RKO (cell line): ENCODE measurements around the gene KCMF1.

Experiments
- DNase-seq: peaks from one replicate; pipeline ENCODE4 v3.0.0-alpha.2; 2016; ENCODE audit warnings: low spot score

KCMF1 gene

DNA sequence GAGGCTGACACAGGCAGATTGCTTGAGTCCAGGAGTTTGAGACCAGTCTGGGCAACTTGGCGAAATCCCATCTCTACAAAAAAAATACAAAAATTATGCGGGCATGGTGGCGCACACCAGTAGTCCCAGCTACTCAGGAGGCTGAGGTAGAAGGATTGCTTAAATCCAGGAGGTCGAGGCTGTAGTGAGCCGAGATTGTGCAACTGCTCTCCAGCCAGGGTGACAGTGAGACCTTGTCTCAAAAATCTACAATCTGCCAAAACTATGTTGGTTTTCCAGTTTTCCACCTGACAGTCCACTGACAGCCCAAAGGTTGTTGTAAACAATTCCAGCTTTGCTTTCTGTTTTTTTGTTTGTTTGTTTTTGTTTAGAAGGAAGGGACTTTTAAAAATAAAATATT lies 51.3 kb downstream of the KCMF1 start:
- no peak for DNase-seq

DNA sequence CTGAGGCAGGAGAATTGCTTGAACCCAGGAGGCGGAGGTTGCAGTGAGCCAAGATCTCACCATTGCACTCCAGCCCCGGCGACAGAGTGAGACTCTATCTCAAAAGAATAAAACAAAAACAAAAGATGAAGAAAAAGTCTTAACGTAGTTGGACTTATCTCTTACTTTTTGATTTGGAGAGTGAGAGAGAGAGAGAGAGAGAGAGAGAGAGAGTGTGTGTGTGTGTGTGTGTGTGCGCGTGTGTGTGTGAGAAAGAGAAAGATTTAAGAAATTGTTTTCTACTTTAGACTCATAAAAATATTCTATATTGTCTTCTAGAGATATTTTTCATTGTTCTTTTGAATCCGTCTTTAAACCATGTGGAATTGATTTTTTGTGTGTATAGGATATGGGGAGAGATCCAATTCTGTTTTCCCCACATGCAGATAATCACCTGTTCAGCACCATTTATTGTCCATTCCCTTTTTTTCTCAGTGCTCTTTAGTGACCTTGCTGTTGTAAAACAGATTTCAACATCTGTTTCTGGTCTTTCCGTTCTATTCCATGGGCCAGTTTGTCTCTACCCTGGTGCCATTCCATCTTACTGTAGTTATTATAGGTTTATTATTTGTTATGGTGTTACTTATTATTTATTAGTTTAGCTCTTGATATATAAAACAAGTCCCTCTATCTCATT lies 53.5 kb downstream of the KCMF1 start:
- DNase-seq = no peak

DNA sequence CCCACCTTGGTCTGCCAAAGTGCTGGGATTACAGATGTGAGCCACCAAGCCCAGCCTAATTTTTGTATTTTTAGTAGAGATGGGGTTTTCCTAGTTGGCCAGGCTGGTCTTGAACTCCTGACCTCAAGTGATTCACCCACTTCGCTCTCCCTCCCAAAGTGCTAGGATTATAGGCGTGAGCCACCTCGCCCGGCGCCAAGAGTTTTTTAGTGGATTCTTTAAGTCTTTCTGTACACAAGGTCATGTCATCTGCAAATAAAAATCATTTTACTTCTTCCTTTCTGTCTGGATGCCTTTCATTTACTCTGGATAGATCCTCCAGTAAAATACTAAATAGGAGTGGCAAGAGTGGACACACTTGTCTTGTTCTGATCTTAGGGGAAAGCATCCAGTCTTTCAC lies 61.7 kb downstream of the KCMF1 start:
- no peak for DNase-seq

DNA sequence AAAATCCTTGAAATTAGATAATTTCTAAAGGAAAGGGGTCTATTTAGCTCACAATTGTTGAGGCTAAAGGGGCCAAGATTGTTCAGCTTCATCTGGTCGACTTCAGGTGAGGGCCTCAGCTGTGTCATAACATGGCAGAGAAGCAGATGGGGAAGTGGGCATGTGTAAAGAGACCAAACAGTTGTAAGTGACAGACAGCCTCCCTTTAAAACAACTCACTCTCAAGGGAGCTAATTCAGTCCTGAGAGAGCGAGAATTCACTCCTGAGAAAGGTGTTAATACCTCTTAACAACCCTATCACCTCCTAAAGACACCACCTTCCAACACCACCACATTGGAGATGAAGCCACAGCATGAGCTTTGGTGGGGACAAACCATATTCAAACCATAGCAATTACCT lies 62.4 kb downstream of the KCMF1 start:
- no peak for DNase-seq

DNA sequence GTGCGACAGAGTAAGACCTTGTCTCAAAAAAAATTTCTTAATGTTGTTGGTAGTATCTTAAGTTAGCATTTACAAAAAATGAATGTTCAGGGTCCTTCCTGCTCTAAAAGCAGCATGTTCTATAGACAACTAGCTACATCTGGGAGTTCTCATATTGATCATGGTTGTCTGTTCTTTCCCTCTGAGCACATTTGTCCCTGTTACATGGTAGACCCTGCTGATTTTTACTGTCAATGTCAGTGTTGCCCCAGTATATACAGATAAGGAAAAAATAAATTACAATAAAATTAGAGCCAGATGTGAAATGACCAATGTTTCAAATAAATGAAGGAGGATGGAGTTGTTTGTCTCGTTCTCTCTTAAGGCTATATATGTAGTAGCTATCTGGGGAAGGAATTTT lies 63.2 kb downstream of the KCMF1 start:
- DNase-seq = no peak

DNA sequence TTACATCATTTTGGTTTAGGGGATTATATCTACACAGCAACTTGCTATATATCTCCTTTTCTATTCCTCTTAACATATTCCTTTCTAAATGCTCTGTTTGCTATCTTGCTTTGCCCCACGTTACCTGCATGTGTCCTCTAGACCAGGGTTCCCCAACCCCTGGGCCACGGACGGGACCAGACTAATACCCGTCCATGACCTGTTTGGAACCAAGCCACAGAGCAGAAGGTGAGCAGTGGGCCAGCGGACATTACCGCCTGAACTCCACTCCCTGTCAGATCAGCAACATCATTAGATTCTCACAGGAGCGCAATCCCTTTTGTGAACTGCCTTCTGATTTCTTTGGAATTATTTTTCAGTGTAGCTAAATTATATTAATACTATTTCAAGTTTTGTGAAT lies 66.7 kb downstream of the KCMF1 start:
- DNase-seq = no peak

DNA sequence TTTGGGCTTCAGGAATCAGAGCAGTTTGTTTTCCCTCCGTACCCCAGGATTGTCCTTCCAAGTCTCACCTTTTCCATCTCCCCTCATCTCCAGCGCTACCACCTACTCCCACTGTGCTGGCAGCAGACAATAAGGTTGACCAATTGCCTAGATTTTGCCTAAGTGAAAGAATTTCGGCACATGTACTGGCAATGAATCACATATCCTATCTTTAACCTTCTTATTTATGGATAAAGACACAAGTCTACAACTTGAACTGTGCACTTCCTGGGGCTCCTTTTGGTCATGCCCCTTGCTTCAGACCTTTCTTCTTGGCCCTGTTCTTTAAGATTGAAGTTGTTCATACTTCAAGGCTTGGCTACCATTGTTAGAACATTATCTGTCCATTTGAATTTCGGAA lies 71.4 kb downstream of the KCMF1 start:
- DNase-seq = no peak

DNA sequence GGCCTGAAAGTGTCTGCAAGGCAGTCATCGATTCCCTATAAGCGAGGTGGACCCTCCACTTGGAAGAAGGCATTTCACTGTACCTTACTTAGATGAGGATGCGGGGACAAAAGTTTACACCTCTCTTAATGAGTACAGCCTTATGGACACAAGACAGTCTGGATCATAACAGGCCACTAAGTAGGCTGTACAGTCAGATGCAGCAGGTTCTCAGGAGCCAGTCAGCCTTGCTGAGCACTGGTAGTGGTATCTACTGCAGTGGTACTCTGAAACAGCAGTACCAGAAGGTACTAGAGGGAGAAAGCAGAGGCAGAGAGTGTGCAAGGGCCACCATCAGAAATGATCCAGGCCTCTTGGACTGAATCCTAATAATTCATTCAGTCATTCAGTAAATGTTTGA lies 77.6 kb downstream of the KCMF1 start:
- DNase-seq = no peak

DNA sequence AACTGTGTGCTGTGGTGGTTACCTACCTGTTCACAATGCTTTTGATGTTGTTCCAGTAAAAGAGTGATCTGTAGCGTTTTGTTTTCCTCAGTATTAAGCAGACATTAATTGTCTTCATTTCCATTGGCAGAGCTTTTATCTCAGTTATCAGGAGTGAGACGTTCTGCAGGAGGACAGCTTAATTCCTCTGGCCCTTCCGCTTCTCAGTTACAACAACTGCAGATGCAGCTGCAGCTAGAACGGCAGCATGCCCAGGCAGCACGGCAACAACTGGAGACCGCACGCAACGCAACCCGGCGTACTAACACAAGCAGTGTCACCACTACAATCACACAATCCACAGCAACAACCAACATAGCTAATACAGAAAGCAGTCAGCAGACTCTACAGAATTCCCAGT lies 78.3 kb downstream of the KCMF1 start:
- DNase-seq = no peak

DNA sequence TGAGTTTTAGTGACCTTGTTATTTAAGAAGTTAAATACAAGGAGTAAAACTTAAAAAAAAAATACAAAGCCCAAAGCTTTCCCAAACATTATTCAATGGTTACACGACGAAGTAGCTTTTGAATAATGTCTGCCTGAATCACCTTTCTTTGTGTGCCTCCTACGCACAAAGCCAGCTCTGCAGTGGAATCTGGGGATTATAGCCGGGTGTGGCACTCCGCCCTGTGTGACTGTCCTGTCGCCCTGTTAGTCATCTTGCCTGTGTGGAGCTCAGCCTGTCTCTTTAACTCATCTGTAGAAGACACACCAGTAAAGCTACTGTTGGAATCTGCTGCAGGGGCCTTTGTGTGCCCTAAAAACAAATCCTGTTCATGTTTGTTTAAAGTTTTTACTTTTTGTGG lies 82.8 kb downstream of the KCMF1 start:
- peak; percentile 41 for DNase-seq

DNA sequence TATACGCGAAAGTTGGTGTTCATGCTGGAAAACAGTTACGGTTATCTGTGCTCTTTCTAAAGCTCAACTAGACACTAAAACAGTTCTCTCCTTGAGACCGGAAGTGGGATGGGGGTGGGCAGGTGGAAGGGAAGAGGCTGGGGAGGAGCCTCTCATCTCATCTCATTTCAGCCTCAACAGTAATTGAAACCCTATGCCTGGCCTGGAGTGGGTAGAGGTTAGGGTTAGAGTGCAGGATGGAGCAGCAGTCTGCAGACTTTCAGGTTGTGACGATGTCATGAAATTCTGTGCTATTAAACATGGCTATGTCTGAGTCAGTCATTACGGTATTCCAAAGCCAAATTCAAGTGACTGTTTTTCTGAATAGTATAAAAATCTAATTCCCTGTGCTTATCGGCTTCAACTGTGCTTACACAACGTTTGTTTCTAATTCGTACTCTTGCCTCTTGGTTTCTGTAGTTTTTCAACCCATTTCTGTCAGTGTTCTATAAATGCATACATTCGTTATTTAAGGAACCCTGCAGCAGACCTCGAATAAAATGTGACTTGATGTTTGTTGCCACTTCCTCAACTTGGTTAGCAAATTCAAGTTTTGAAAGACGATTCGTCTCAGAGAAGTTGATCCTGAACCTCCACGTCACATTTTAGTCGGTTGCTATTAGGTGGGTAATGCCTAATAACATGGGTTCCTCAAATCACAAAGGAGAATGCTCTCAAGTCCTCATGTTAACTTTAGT lies 86.4 kb downstream of the KCMF1 start:
- DNase-seq = no peak

DNA sequence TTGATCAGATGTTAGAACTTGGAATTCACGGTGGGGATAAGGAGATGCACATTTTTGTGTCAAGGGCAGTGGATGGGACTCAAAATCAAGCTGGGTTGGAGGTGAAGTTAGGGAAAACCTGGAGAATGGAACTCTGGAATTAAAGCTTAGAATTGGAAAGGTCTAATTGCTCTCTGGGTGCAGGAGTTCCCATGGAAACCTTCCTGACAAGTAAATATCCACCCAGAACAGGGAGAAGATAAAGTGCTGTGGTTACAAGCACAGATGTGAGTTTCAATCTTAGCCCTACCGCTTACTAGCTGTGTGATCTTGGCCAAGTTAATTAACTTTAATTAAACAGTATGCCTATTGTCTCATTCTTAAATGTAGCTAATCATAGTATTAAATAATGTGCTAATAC lies 90.9 kb downstream of the KCMF1 start:
- no peak for DNase-seq

DNA sequence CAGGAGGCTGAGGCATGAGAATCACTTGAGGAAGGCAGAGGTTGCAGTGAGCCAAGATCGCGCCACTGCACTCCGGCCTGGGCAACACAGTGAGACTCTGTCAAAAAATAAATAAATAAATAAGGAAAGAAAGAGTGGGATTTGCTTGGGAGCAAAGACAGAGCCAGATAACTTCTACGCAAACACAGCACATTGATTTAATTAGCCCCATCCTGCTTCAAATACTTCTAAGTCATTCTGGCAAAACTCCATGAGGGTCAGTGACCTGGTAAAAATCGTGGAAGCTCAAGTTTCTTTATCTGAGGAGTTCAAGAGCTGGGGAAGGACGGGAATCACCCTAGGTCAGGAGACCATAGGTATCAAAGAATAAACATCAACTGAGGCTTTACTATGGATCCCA lies 91.6 kb downstream of the KCMF1 start:
- DNase-seq = no peak

DNA sequence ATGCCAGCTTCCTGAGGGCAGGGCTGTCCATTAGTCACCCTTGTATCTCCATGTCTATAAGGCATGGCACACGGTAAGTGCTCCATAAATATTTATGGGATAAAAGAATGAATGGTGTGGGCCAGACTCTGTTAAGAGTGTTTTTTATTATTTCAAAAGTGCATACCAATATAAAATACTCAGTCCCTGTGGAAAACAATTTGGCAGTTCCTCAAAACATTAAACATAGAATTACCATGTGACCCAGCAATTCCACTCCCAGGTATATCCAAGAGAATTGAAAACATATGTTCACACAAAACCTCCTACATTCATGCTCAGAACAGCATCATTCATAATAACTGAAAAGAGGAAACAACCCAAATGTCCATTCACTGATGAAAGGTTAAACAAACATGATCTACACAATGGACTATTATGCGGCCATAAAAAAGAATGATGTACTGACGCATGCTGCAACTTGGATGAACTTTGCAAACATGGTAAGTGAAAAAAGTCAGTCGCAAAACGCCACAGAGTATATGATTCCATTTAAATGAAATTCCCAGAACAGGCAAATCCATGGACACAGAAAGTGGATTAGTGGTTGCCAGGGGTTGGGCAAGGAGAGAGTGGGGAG lies 93.1 kb downstream of the KCMF1 start:
- DNase-seq = no peak

DNA sequence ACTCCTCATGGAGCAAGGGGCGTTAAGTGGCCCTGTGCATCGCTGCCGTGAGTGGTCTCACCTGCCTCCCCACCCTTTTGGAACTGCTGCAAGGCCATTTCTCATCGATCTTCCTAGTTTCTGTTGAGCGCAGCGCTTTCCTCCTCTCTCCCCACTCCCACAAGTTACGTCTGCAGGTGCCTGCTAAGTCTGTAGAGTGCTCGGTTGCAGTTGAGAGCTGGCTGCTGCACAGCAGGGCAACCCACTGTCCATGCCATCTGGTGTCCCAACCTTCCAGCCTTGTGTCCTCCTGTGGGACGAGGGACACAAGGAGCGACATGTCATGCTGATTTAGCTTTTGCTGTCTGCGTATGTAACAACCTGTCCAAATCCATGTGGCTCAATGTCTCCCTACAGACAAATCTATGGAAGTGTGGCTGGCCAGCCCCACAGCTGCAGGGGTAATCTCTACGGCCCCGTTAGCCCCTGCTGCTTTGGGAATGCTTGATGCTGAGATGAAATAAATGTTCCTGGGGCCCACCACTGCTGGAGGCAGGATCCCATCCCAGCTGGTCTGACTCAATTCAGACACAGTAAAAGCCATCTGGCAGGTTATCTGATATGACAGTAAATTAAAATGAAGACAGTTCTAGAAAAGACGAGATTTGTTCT lies 94.1 kb downstream of the KCMF1 start:
- DNase-seq = no peak

DNA sequence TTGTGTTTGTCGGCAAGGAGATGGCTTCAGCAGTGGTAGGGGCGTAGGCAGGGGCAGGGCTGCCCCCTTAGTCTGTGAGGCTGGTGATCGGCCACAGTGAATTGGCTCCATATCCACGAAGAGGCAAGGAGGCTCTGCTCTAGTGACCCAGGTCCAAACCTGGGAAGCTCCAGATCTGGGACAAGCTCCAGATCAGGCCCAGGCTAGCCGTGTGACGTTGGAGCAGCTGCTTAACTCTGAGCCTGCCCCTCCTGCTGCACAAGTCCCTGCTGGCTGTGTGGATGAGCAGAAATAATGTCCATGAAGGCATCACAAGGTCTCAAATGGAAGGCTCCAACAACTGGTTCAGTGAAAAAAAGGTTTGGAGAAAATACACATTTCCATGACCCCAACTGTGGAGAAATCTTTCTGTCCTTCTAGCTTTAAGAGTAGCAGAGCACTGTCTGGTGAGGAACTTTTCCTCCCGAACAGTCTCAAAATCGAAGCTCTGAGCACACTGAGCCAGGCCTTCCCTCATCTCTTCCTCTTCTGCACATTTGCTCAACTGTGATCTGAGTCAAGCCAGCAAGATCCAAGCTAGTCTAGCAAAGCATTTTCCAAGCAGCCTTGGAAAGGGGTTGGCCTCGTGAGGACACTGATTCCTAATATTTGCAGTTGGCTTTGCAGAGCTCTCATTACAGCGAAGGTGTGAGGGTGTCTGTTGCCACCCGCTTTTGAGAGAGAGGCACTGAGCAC lies 95.2 kb downstream of the KCMF1 start:
- DNase-seq = no peak

DNA sequence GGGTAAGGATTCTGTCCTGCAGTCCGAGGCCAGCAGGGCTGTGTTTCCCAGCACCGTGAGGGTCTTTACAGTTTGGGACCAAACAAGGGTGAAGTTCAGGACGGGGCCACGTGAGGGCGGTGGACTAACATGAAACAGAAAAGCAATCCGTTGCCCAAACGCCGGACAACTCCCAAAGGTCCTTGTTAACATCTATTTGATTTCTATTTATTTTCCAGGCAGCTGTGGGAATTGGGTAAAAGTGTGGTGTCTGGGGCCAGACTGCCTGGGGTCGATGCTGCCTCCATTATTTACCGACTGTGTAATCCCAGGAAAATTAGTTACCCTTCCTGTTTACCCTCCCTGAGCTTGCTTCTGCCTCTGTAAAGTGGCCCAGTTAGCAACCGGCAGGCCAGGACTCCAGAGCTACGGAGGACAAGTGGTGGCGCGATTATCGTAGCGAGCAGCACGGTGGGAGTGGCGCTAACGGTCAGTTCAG lies 96.0 kb downstream of the KCMF1 start:
- DNase-seq = peak; percentile 73

DNA sequence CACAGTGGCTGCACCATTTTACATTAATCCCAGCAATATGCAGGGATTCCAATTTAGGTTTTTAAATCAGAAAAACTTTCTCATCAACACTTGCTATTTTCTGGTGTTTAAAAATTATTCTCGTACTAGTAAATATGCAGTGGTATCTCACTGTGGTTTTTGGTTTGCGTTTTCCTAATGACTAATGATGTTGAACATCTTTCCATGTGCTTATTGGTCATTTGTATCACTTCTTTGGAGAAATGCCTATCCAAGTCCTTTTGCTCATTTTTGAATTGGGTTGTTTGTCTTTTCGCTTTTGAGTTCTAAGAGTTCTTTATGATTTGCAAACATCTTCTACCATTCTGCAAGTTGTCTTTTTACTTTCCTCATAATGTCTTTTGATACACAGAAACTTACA lies 100.1 kb downstream of the KCMF1 start:
- no peak for DNase-seq

DNA sequence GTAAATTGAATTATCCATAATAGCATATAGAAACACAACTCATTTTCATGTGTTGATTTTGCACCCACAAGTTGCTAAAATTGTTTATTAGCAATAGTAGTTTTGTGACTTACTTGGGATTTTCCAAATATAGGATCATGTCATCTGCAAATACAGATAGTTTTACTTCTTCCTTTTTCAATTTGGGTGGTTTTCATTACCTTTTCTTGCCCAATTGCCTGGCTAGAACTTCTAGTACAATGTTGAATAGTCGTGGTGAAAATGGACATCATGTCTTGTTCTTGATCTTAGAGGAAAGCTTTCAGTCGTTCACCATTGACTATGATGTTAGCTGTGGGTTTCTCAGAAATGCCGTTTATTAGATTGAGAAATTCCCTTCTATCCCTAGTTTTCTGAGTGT lies 102.1 kb downstream of the KCMF1 start:
- no peak for DNase-seq

DNA sequence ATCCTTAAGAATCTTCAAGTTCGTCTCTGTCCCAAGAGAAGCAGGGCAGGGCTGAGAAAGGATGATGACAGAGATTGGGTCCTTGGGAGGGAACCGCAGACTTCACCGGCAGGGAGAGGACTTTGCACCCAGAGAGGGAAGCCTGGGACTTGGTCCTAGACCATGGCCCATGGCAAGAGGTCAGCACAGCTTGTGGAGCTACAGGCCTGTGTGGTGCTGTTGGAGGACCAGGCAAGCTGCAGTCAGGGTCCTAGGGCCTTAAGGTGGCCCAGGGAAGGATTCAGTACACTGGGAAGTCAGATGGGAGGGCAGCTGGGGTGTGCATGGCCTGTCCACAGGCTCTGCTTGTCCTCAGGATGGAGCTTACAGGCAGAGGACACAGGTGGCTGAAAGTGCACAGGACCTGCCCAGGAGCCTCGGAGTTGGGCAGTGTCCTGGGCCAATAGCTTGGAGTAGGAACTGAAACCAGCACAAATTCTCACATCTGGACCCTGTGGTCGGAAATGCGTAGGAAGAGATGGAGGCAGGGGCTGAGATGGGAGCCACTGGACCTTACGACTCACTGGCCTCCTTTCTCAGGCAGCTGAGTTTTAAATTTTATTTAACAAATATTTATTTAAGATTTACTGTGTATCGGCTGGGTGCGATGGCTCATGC lies 105.8 kb downstream of the KCMF1 start:
- DNase-seq = no peak

DNA sequence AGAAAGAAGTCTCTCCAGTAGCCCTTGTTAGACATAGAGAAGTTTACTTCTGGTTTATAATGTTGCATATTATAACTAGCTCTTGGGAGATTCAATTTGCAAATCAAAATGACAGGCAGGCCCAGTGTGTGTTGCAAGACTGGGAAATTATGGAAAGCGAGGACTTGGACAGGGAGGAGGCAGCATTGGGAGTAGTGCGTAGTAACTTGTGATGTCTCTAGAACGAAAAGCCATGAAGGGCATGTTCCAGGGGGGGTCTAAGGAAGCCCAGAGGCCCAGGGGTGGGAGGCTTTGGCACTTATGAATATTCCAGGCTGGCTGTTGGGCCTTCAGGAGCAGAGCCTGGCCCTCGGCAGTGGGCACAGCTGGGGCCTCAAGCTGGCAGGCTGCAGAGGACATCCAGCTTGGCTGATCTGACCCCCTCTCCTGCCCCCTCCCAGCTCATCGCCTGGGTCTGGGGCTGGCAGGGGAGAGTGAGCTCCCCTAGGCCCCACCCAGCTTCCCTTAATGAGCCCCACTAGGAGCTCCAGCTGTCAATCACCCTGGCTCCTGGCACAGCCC lies 107.0 kb downstream of the KCMF1 start:
- DNase-seq = no peak
